NCI-H2081 treated with DMSO at 0.1 percent for 48 hours (cell line): ENCODE data around the gene ARRB2.

ENCODE experiments used
- DNase-seq: peaks from one replicate; lab custom pipeline; 2025; lab: John Stamatoyannopoulos, UW

ARRB2 gene

DNA sequence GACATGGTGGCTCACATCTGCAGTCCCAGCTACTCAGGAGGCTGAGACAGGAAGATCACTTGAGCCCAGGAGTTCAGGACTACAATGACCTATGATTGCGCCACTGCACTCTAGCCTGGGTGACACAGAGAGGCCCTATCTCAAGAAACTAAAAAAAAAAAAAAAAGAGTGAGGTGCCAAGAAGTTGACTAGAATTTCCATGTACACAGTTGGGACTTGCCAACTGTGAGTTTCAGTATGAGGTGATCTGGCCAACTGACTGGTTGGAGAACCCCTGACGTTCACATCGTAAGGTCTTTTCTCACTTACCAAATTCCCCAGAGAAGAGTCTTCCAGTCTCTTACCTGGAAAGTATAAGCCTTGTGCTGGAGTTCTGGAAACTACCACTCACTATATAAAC, 17.7 kb downstream of the ARRB2 start:
- no peak for DNase-seq

DNA sequence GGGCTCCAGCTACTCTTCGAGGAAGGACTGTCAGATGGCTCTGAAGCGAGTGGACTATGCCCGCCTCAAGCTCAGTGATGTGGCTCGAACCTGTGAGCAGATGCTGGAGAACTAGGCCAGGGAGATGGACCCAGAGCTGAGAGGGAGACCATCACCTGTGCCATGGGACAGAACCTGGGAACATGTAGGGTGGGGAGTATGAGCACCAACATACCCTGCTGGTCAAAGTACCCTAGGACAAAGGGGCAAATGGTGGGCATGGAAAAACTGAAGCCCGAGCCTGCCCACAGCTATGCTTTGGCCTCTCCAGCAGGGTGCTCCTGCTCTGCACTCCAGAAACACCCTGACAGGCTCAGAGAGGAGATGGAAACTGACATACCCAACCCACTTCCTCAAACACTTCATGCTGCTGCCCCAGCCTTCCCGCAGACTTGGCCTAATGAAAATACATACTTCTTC, 22.7 kb downstream of the ARRB2 start:
- DNase-seq = no peak

DNA sequence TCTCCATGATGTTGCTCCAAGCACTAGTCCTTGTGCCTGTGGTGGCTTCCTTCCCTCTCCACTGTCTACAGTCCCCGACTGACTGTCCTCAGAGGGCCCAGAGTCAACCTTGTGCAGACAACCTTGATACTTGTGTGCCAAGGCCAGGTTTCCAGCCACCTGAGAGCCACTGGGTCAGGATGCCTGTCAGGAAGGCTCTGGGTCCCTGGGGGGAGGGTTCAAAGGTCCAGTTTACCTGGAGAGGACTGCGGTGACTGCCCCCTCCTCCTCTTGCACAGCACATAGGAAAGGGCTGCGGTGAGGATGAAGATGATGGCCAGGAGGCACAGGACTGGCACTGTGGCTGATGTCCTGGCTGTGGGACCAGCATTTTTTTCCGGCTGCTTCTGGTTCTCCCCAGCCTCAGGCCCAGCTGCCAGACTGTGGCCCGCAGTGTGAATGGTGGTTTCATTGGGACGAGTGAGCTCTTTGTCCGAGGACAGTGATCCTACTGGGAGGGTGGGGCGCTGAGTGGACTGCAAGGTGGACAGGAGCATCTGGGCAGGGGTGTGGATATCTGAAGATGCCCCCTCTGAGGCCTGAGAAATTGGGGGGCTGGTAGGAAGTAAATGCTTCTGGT, 24.5 kb downstream of the ARRB2 start:
- no peak for DNase-seq

DNA sequence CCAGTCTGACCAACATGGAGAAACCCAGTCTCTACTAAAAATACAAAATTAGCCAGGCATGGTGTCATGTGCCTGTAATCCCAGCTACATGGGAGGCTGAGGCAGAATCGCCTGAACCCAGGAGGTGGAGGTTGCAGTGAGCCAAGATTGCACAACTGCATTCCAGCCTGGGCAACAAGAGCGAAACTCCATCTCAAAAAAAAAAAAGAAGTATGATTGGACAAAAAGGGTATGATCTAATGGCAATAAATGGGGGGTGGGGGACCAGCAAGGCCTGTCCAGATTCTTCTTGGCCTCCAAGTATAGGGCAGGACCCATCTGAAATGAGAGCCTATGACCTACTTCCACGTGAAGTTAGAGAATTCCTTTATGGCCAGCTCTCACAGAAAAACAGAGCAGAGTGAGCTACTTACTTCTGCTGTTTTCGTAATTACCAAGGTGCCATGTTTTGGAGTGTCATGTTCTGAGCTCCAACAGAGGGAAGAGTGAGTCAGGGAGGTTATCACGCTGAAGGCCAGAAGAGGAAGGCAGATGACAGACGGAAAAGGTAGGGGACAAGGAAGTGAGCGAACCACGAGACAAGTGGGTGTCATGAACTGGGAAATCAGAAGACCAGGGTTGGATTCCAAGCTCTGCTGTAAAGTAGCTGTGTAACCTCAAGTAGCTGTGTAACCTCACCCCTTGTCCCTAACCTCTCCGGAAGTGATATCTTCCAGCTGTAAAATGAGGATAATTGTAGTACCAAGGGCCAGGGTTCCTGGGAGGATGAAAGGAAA, 25.6 kb downstream of the ARRB2 start:
- no peak for DNase-seq

DNA sequence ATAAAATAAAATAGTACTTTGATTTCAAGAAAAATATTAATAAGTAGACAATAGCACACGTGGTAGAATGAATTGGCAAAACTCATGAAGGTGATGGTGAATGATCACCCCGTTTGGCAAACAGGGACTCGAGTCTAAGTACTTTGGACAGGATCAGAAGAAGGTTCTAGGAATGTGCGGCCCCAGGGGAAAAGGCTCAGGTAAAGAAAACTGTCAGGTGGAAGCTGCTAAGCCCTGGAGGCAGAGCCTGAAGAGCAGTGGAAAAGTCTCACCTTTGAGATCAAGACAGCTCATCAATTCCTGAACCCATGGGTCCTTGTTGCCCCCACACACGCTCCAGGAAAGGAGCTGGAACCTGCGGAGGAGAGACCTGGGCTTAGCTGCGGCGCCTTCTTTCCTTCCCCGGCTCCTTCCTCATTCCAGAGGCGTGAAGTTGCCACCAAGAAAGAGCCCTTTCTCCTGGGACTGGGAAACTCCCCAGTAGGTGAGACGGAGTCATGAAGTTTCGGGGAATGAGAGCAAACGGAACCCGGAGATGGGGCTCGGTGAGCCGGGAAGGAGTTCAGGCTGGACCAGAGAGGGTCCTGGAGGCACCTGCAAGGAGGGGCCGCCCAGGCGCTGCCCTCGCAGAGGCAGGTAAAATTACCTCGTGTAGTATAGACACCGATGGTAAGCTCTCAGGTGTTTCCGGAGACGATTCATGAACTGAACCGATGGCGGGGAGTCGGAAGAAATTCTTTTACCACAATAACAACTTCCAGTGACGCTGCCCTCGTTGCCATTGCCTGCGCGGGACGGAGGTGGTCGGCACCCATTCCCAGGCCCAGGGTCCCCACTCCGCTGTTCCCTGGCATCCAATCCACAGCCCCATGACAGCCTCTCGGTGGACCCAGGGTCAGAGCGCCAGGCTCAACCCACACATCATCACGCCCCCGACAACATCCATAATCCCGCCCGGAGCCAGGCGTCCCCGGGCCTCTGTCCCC, 28.0 kb downstream of the ARRB2 start:
- no peak for DNase-seq

DNA sequence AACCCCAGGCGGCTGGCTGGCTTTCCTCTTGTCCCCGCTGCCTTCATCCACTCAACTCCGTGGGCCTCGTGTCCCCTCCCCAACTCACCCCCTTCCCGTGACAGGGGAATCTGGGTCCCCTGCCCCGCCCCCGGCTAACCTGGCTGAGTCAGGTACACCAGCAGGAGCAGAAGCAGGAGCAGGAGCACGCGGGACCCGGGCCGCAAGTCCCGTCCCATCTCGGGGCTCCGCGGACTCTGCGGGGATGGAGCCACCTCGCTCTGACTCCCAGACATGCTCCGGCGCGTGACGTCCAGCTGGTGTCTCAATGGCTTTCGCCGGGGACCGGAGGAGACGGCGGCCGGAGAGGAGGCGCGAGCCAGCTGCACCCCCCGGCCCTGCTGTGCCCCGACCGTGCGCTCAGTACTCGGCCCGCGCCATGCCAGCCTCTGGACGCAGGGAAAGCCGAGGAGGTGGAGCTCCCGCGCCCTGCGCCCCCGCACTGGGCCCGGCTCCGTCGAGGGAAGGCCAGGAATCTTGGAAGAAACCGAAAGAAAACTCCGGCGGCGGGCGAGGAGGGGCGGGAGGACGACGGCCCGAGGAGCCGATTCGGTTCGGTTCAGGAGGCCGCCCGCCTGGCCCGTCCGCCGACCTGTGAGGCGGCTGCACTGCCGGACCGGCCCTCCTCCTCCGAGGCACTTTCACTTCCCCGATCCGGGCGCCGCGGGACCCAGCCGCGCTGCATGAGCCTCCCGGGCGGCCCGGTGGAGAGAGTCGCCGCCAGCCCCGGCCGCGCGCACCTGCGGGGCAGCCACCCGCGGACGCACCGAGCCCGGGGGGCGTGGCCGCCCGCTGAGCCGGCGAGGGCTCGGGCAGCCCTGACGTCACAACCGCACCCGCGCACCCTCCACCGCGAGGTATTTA, 28.9 kb downstream of the ARRB2 start, which contains the start of the genes CXCL16 and ZMYND15:
Gene CXCL16 (minus strand): TSS at position 807 of the 903 bp plus-strand sequence. CDS start 589 bp downstream, at position 218.
Gene ZMYND15 (plus strand): TSS at position 712 of the 903 bp plus-strand sequence. CDS start 716 bp downstream, outside the sequence.
- DNase-seq = no peak

DNA sequence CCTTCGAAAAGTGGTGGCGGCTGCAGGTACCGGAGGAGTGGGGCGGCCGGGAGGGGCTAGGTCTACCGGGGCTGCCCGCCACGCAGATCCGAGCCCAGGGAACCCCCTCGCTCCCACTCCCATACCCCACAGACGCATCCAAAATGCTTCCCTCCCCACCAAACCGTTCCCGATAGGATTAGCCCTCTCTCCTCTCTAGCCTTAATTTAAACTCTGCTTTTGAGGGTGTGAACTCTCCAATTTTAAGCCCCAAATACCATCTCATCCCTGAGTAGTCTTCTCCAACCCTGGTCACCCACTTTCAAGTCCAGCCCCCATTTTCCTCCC, 29.6 kb downstream of the ARRB2 start:
- DNase-seq = no peak

DNA sequence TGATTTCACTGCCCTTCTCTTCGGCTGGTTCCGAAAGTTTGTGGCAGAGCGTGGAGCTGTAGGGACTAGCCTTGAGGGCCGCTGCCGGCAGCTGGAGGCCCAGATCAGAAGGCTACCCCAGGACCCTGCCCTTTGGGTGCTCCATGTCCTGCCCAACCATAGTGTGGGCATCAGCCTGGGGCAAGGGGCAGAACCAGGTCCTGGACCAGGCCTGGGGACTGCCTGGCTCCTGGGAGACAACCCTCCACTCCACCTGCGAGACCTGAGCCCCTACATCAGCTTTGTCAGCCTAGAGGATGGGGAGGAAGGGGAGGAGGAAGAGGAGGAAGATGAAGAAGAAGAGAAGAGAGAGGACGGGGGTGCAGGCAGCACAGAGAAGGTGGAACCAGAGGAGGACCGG, 30.2 kb downstream of the ARRB2 start:
- no peak for DNase-seq

DNA sequence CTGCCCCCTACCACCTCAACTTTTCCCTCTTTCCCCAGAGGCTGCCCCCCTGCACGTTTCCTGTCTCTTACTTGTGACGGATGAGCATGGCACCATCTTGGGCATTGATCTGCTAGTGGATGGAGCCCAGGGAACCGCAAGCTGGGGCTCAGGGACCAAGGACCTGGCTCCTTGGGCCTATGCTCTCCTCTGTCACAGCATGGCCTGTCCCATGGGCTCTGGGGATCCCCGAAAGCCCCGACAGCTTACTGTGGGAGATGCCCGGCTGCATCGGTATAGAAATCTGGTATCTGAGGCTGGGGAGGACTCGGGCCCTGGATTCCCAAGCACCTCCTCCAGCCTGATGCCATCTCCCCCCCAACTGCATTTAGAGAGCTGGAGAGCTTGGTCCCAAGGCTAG, 31.1 kb downstream of the ARRB2 start:
- no peak for DNase-seq

DNA sequence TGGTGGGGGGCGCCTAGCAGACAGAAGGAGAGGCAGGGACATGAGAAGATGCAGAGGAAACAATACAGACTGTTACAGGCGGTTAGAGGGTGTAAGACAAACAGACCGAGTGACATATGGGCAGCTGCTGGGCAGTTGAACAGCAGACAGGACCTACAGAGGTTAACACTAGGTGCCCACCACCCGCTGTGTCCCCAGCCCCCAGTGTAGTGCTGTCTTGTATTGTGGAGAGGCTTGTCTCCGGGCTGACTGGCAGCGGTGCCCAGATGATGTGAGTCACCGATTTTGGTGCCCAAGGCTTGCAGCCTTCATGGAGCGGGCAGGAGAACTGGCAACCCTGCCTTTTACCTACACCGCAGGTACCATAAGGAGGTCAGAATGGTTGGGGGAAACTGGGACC, 31.7 kb downstream of the ARRB2 start:
- no peak for DNase-seq

DNA sequence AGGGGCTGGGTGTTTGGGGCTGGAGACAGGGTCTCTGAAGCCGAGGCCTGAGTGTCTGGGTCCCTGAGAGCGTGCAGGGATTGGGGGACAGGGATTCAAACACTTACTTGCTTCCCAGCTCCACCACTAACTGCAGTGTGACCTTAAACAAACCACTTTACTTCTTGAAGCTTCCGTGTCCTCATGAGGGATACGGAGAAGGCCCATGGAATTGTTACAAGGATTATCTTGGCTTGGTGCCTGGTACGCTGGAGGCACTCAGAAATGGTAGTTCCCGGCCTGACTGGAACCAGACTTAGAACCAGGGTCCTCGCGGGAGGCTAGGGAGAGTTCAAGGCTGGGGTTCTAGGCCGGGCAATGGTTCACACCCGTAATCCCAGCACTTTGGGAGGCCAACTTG, 32.2 kb downstream of the ARRB2 start:
- DNase-seq = no peak

DNA sequence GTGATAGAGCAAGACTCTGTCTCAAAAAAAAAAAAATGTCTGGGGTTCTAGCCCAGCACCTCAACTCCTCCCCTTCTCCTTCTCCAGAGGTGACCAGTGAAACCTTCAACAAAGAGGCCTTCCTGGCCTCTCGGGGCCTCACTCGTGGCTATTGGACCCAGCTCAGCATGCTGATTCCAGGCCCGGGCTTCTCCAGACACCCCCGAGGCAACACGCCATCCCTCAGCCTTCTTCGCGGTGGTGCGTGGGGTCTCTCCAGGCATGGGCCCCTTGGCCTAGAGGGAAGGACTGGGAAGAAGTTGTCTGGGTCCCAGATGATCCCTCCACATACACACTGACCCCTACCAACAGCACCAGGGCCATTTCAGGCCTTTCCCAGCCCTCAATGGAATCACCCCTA, 32.8 kb downstream of the ARRB2 start:
- DNase-seq = no peak

DNA sequence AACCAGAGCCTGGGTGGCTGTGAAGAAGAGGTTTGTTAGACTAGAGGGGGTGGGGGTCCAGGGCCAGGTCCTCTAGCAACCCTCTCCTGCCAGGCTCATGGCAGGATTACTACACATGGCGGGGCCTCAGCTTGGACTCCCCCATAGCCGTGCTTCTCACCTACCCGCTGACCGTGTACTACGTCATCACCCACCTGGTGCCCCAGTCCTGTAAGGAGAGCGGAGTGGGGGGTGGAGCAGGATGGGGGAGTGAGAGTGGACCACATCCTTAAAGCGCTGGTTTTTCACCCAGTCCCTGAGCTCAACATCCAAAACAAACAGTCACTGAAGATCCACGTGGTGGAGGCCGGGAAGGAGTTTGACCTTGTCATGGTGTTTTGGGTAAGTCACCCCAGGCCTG, 33.5 kb downstream of the ARRB2 start:
- no peak for DNase-seq

DNA sequence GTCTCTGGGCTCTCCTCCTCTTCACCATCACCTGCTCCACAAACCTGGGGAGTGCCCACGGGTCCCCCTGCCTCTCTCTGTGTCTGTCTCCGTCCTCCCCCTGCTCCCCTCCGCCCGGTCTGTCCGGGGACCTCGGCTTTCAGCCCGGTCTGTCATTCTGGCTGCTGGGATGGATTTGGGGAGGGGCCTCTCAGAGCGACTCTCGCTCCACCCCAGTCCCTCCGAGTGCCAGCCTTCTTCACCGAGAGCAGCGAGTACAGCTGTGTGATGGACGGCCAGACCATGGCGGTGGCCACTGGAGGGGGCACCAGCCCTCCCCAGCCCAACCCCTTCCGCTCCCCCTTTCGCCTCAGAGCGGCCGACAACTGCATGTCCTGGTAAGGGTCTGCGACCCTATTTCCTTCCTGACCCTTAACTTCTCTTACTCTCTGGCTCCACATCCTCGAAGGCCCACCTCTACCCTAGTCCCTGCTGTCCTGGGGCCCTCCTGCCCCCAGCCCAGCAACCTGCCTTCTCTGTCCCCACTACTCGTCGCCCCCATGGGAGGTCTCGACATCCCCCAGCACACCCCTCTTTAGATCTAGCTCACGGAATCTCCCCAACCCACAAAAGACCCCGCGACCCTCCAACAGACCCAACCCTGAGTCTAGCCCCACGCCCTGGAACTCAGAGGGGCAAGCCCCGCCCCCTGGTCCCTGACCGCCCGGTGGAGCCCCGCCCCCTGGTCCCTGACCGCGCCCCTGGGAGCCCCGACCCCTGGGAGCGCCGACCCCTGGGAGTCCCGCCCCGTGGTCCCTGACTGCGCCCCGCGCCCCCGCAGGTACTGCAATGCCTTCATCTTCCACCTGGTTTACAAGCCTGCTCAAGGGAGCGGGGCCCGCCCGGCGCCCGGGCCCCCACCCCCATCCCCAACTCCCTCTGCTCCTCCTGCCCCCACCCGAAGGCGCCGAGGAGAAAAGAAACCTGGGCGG, 34.9 kb downstream of the ARRB2 start:
- DNase-seq = no peak

DNA sequence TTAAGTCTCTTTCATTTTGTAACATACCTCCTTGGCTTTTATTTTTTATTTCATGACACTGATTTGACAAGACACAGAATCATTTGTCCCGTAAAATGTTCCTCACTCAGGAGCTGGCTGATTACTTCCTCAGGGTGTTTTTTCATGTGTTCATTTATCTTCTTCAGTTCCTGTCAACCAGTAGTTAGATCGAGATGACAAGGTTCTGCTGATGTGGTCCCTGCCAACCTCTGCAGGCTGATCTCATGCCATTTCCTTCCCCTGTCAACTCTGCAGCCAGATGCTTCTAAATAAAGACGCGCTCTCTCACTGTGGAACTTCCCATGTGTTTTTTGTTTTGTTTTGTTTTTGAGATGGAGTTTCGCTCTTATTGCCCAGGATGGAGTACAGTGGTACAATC, 37.4 kb downstream of the ARRB2 start:
- DNase-seq = no peak

DNA sequence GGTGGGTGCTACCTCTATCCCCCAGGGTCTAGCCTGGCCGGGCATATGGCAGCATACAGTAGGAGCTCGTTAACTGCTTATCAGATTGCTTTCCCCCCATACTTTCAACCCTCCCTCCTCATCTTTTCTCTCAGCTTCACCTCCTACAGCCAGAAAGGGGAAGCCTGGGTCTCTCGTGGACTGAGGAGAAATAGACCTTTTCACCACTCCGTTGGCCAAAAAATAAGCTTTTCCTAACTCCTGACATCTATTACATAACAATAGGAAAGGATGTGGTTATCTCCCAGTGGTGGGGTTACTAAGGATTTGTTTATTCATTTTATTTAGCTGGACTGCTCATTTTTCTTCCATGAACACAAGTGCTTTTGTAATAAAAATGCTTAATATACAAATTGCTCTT, 38.3 kb downstream of the ARRB2 start:
- no peak for DNase-seq

DNA sequence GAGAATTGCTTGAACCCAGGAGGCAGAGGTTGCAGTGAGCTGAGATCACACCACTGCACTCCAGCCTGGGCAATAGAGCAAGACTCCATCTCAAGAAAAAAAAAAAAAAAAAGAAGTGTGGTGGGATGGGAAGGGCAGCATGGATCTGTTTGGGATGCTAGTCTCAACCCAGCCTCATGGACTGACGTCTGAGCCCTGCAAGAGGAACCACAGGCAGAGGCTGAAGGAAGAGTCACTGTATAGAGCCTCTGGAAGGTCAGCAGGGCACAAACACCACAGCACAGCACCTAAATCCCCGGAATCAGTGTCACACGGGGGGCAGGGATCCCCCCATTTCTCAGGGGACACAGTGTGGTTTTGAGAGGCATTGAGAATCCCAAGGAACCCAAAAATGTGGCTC, 40.2 kb downstream of the ARRB2 start:
- DNase-seq = no peak

DNA sequence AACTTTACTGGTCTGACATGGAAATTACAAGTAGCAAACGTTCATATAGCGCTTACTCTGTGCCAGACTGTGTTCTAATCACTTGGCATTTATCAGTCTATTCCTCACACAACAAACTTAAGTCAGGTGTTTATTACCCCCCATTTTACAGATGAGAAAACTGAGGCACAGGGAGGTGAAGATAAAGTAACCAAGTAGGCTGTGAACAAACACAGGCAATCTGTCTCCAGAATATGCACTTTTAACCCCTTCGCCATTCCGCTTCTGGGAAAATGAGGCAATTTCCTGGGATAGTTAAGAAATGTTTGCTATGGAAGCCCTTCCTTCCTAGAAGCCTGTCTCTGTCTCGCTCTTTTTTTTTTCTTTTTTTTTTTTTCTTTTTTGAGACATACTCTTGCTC, 41.5 kb downstream of the ARRB2 start:
- DNase-seq = no peak

DNA sequence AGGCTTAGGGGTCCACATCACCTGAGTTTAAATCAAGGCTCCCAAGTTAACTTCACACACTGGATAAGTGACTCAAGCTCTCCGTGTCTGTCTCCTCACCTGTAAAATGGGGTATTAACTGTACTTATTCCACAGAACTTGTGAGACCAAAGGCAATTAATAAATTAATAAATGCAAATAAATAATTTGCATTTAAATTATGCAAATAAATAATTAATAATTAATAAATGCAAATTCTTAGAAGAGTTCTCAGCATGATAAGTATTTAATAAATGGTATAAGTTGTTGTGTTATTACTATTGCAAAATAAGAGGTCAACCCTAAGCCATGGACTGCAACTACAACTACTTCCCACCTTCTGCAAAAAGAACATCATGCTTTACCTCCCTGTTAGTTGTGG, 43.0 kb downstream of the ARRB2 start:
- no peak for DNase-seq

DNA sequence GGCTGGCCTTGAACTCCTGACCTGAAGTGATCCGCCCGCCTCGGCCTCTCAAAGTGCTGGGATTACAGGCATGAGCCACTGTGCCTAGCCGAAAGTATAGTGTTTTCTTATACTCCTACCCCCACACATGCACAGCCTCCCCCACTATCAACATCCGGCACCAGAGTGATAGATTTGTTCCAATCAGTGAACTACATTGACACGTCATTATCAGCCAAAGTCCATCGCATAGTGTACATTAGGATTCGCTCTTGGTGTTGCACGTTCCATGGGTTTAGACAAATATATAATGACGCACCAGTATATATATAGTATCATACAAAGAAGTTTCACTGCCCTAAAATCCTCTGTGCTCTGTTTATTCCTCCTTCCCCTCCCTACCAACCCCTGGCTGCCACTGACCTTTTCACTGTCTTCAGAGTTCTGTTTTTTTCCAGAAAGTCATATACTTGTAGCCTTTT, 49.4 kb downstream of the ARRB2 start:
- no peak for DNase-seq
